IMR-90 (cell line): ENCODE measurements around the gene MPG. TPM values are rescaled to one million over a fixed set of nuclear protein-coding genes. Genes with fewer than 3 reads are reported as not detected.

ENCODE experiments used
- ATAC-seq: fragments of 200-7000 bp; cut with Tn5 transposase; 2 replicates; pipeline ENCODE4 v1.9.1; 2020; ENCODE audit warnings: low read depth, mild to moderate bottlenecking, moderate library complexity
- BruUV-seq: library from RNA; stranded (reverse); fragments of 400-500 nt; replicated peaks from 2 replicates; lab custom pipeline; 2021; lab: Mats Ljungman, UMichigan
- CTCF ChIA-PET: fragments of 300-600 bp; formaldehyde crosslinking; extraction: SDS; loops from one replicate; lab custom pipeline; 2021; ENCODE audit warnings: antibody characterized with exemption; lab: Yijun Ruan, JAX
- POLR2A ChIA-PET: fragments of 300-600 bp; sonication (Branson Sonifier 250); formaldehyde crosslinking; loops from one replicate; lab custom pipeline; 2022; ENCODE audit warnings: antibody characterized with exemption; ENCODE audit not compliant: unreplicated experiment; lab: Charles Lee
- DNase-seq: peaks from one replicate; pipeline ENCODE4 v3.0.0; 2013
- H2AFZ ChIP-seq: replicated peaks from 2 replicates; pipeline ENCODE3; 2013; ENCODE audit warnings: low read length, mild to moderate bottlenecking; ENCODE audit not compliant: poor library complexity
- H2AK5ac ChIP-seq: 2 replicates; pipeline ENCODE4 v1.6.1; 2013; ENCODE audit warnings: low read depth, low read length, inconsistent platforms
- H2AK9ac ChIP-seq: replicated peaks from 2 replicates; pipeline ENCODE3; 2013; ENCODE audit warnings: mild to moderate bottlenecking, low read depth, low read length, moderate library complexity; ENCODE audit not compliant: poor library complexity
- H2BK120ac ChIP-seq: 2 replicates; pipeline ENCODE4 v1.6.1; 2013; ENCODE audit warnings: low read depth, low read length, inconsistent platforms
- H2BK15ac ChIP-seq: 3 replicates; pipeline ENCODE4 v1.6.1; 2013; ENCODE audit warnings: low read depth, low read length, inconsistent platforms
- H2BK20ac ChIP-seq: 2 replicates; pipeline ENCODE4 v1.6.1; 2013; ENCODE audit warnings: low read depth, mild to moderate bottlenecking, inconsistent platforms, low read length, moderate library complexity
- H2BK5ac ChIP-seq: 2 replicates; pipeline ENCODE4 v1.6.1; 2013; ENCODE audit warnings: mild to moderate bottlenecking, low read depth, low read length, inconsistent platforms; ENCODE audit not compliant: poor library complexity, severe bottlenecking
- H3K14ac ChIP-seq: replicated peaks from 2 replicates; pipeline ENCODE4 v1.6.1; 2013; ENCODE audit warnings: low read depth, low read length, inconsistent platforms
- H3K18ac ChIP-seq: 2 replicates; pipeline ENCODE4 v1.6.1; 2013; ENCODE audit warnings: low read depth, low read length, control low read depth
- H3K23ac ChIP-seq: 2 replicates; pipeline ENCODE4 v1.6.1; 2013; ENCODE audit warnings: low read depth, low read length, inconsistent platforms
- H3K27ac ChIP-seq: 2 replicates; pipeline ENCODE4 v1.5.1; 2013; ENCODE audit warnings: mild to moderate bottlenecking, control low read depth, low read length; ENCODE audit not compliant: insufficient read depth
- H3K27me3 ChIP-seq: 2 replicates; pipeline ENCODE4 v1.6.1; 2013; ENCODE audit warnings: low read length; ENCODE audit not compliant: control insufficient read depth, insufficient read depth
- H3K36me3 ChIP-seq: 2 replicates; pipeline ENCODE4 v1.6.1; 2013; ENCODE audit warnings: low read length, mixed read lengths; ENCODE audit not compliant: control insufficient read depth, insufficient read depth
- H3K4ac ChIP-seq: 2 replicates; pipeline ENCODE4 v1.6.1; 2013; ENCODE audit warnings: low read depth, low read length, inconsistent platforms
- H3K4me1 ChIP-seq: 2 replicates; pipeline ENCODE4 v1.6.1; 2013; ENCODE audit warnings: low read length, mixed read lengths; ENCODE audit not compliant: control insufficient read depth, insufficient read depth
- H3K4me2 ChIP-seq: 2 replicates; pipeline ENCODE4 v1.6.1; 2013; ENCODE audit warnings: low read depth, mild to moderate bottlenecking, control low read depth, low read length, moderate library complexity
- H3K4me3 ChIP-seq: 2 replicates; pipeline ENCODE4 v1.5.1; 2013; ENCODE audit warnings: low read depth, mild to moderate bottlenecking, control low read depth, low read length, moderate library complexity; ENCODE audit not compliant: insufficient read depth
- H3K56ac ChIP-seq: 2 replicates; pipeline ENCODE4 v1.6.1; 2013; ENCODE audit warnings: low read length, inconsistent platforms; ENCODE audit not compliant: insufficient read depth; ENCODE audit errors: extremely low read depth
- H3K79me1 ChIP-seq, 2 experiments: 2 replicates each; pipeline ENCODE4 v1.6.1; 2013; ENCODE audit warnings: low read length in 2 of 2, inconsistent platforms in 1 of 2, low read depth in 1 of 2
- H3K9ac ChIP-seq: 2 replicates; pipeline ENCODE4 v1.6.1; 2013; ENCODE audit warnings: low read depth, low read length, control low read depth
- H3K9me1 ChIP-seq: 2 replicates; pipeline ENCODE4 v1.6.1; 2013; ENCODE audit warnings: low read length, inconsistent platforms; ENCODE audit not compliant: insufficient read depth
- H3K9me3 ChIP-seq: 2 replicates; pipeline ENCODE4 v1.6.1; 2013; ENCODE audit warnings: low read length; ENCODE audit not compliant: control insufficient read depth, insufficient read depth
- H4K20me1 ChIP-seq: 2 replicates; pipeline ENCODE4 v1.6.1; 2013; ENCODE audit warnings: low read length, inconsistent platforms; ENCODE audit not compliant: insufficient read depth
- H4K5ac ChIP-seq: 2 replicates; pipeline ENCODE4 v1.6.1; 2013; ENCODE audit warnings: mild to moderate bottlenecking, low read depth, low read length, control low read depth
- H4K8ac ChIP-seq, 2 experiments: 2 replicates each; pipeline ENCODE4 v1.6.1; 2013; ENCODE audit warnings: low read depth in 2 of 2, low read length in 2 of 2, control low read depth in 1 of 2, inconsistent platforms in 1 of 2
- H4K91ac ChIP-seq: 2 replicates; pipeline ENCODE4 v1.6.1; 2013; ENCODE audit warnings: low read depth, low read length, inconsistent platforms; ENCODE audit not compliant: insufficient read depth
- BHLHE40 ChIP-seq: fragments of 150-350 bp; IDR thresholded peaks from 2 replicates; pipeline ENCODE4 v1.6.1; 2016; ENCODE audit warnings: mild to moderate bottlenecking, low read depth, low read length
- CEBPB ChIP-seq: IDR thresholded peaks from 2 replicates; pipeline ENCODE4 v1.6.1; 2012; ENCODE audit warnings: low read depth, low read length, improper control_type of control experiment
- CHD1 ChIP-seq: IDR thresholded peaks from 2 replicates; pipeline ENCODE4 v1.6.1; 2012; ENCODE audit warnings: low read depth, low read length, improper control_type of control experiment
- FOS ChIP-seq: fragments of 150-350 bp; IDR thresholded peaks from 2 replicates; pipeline ENCODE4 v1.6.1; 2016; ENCODE audit warnings: low read depth, low read length
- MAFK ChIP-seq: IDR thresholded peaks from 2 replicates; pipeline ENCODE4 v1.6.1; 2012; ENCODE audit warnings: low read depth, low read length, improper control_type of control experiment
- MXI1 ChIP-seq: IDR thresholded peaks from 2 replicates; pipeline ENCODE4 v1.6.1; 2012; ENCODE audit warnings: low read depth, mild to moderate bottlenecking, low read length, moderate library complexity, borderline replicate concordance
- NFE2L2 ChIP-seq: fragments of 150-350 bp; IDR thresholded peaks from 2 replicates; pipeline ENCODE4 v1.6.1; 2016; ENCODE audit warnings: low read depth, mild to moderate bottlenecking, low read length
- POLR2A ChIP-seq: IDR thresholded peaks from 2 replicates; pipeline ENCODE4 v1.6.1; 2012; ENCODE audit warnings: mild to moderate bottlenecking, low read depth, low read length
- RAD21 ChIP-seq: IDR thresholded peaks from 2 replicates; pipeline ENCODE4 v1.6.1; 2012; ENCODE audit warnings: low read length, improper control_type of control experiment
- RCOR1 ChIP-seq: IDR thresholded peaks from 2 replicates; pipeline ENCODE4 v1.6.1; 2012; ENCODE audit warnings: mild to moderate bottlenecking, low read length, improper control_type of control experiment; ENCODE audit not compliant: insufficient replicate concordance
- SMC3 ChIP-seq: fragments of 150-350 bp; IDR thresholded peaks from 2 replicates; pipeline ENCODE4 v1.6.1; 2016; ENCODE audit warnings: low read depth, mild to moderate bottlenecking, antibody characterized with exemption, low read length, moderate library complexity
- WGBS, 2 experiments: methylation state at CpG; one replicate each; pipeline versions ENCODE4 v1.1.5 to v1.1.7; 2013; ENCODE audit warnings: missing lambda C conversion rate in 2 of 2; ENCODE audit not compliant: insufficient read length in 1 of 2; ENCODE audit errors: extremely low coverage in 2 of 2; 5-methylcytosine and 5-hydroxymethylcytosine counted together
- dilution Hi-C: fragments of 300-500 bp; cut with HindIII; formaldehyde crosslinking; loops from one replicate; pipeline ENCODE4 v1.14.3; 2018; ENCODE audit warnings: low sequenced_read_pairs; ENCODE audit not compliant: unreplicated experiment
- in situ Hi-C: fragments of 300-500 bp; cut with MboI; formaldehyde crosslinking; loops from 3 replicates; pipeline ENCODE4 v1.14.3; 2019; ENCODE audit warnings: low sequenced_read_pairs, inconsistent platforms, mixed read lengths
- intact Hi-C: fragments of 100-400 bp; cut with micrococcal nuclease; formaldehyde crosslinking; loops from 2 replicates; pipeline ENCODE4 v1.10.0; 2022
- polyA plus RNA-seq, 3 experiments: library from polyadenylated mRNA; depleted of rRNA; stranded (reverse); fragments of >200 nt; gene quantifications; 2 replicates each; pipeline ENCODE4 v1.2.3, GENCODE V29; 2012; ENCODE audit warnings: low replicate concordance in 1 of 3
- total RNA-seq: library from RNA; depleted of rRNA; stranded (reverse); fragments of >200 nt; gene quantifications from 2 replicates; pipeline ENCODE4 v1.2.3, GENCODE V29; 2012
- TF ChIP-seq, protein P1 (sequence below): fragments of 150-350 bp; IDR thresholded peaks from 2 replicates; pipeline ENCODE4 v1.6.1; 2017; ENCODE audit warnings: mild to moderate bottlenecking, antibody characterized with exemption, low read length, low read depth
- TF ChIP-seq, protein P2 (sequence below): fragments of 150-350 bp; IDR thresholded peaks from 2 replicates; pipeline ENCODE4 v1.6.1; 2016; ENCODE audit warnings: low read depth, mild to moderate bottlenecking, low read length, moderate library complexity, borderline replicate concordance
- TF ChIP-seq, protein P3 (sequence below): conservative IDR thresholded peaks from 2 replicates; pipeline ENCODE4 v1.5.1; 2012; ENCODE audit warnings: mild to moderate bottlenecking, low read depth, low read length, improper control_type of control experiment

The MPG gene
- total and polyA plus RNA-seq, 2 of the 4 experiments (the other 2 are of a cell fraction), result 66.7 to 135 TPM

DNA sequence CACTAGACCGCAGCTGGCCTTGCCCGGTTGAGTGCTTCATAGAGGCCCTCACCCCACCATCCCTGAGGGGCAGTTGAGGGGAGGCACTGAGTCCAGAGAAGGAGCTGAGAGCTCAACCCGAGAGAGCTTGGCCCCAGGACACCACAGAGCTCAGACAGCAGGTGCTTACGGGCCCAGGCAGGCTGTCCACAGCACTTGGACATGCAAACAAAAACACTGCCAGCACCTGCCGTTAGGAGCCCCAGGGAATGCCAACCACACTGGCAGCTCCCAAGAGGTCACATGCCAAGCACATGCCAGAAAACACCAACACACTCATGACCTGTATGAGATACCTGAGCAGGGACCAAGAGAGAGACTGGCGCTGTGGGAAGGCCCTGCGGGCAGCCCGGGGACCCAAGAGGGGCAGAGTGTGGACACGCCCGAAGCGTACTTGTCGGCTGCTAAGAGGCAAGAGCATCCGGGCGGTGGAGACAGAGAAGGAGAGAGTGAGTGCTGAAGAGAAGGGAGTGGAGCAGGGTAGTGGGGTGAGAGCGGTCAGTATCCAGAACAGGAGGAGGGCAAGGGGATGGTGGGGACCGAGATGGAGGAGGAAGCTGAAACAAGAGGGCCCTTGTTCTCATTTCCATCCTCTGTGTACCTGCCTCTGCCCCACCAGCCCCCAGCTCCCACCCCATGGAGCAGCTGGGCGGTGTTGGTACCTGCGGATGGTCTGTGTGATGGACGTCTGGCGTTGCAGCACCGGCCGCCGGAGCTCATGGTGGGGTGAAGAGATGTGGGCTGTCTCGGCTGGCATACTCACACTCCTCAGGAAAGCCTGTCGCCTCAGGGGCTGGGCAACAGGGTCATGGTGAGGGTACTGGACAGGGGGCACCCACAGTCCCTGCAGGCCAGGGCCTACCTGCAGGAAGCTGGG lies 13.8 kb upstream of the MPG start:
- dilution Hi-C loops (no loop called here), in situ Hi-C loops (no loop called here), intact Hi-C loops (no loop called here)
- H3K27me3 ChIP-seq, result no peaks in the 10 kb centered on the region
- ChIA-PET CTCF (interaction anchor here (2.1 to 2.4 kb wide), 2 partner anchors 20 to 33 kb away, joined by 14 to 24 read pairs; no protein-coding TSS in a partner anchor), POLR2A (no interaction called here)
- H2AK9ac ChIP-seq, result no peak overlapping the region
- H4K20me1 ChIP-seq, result peaks cover 73% of the 10 kb centered on the region
- peaks cover 26 to 71% of the 10 kb centered on the region in 2 experiments for H3K79me1 ChIP-seq
- no peak overlapping the region for H3K9ac ChIP-seq
- H4K5ac ChIP-seq, result no peak overlapping the region
- no peak overlapping the region for H2BK120ac ChIP-seq
- H3K9me3 ChIP-seq, result no peaks in the 10 kb centered on the region
- no peak overlapping the region for H3K27ac ChIP-seq
- 98% methylated on average over 10 of the region's 25 CpGs; no CpG with 5 or more reads in 1 of the 2 experiments for WGBS, 2 experiments
- no peak overlapping the region for H3K18ac ChIP-seq
- no peak overlapping the region for H3K23ac ChIP-seq
- H2BK15ac ChIP-seq, result no peak overlapping the region
- H2AFZ ChIP-seq, result no peak overlapping the region
- peaks cover 56% of the 10 kb centered on the region for H3K36me3 ChIP-seq
- H3K4ac ChIP-seq, result no peak overlapping the region
- no peak for ATAC-seq
- H3K4me1 ChIP-seq, result peaks cover 28% of the 10 kb centered on the region
- no peak overlapping the region for H4K91ac ChIP-seq
- H3K4me2 ChIP-seq, result no peak overlapping the region
- no peak overlapping the region for H4K8ac ChIP-seq
- no peak overlapping the region for H2BK20ac ChIP-seq
- H3K56ac ChIP-seq, result no peak overlapping the region
- H3K14ac ChIP-seq, result no peak overlapping the region
- H2BK5ac ChIP-seq, result no peak overlapping the region
- DNase-seq, result no peak
- no peak overlapping the region for H2AK5ac ChIP-seq
- BruUV-seq, result no TSS peak
- H3K9me1 ChIP-seq, result 0 out of 2 replicates have a peak, but pooled peaks cover 8% of the 10 kb centered on the region
- no peak overlapping the region for H3K4me3 ChIP-seq
- TF ChIP-seq, protein P1, sequence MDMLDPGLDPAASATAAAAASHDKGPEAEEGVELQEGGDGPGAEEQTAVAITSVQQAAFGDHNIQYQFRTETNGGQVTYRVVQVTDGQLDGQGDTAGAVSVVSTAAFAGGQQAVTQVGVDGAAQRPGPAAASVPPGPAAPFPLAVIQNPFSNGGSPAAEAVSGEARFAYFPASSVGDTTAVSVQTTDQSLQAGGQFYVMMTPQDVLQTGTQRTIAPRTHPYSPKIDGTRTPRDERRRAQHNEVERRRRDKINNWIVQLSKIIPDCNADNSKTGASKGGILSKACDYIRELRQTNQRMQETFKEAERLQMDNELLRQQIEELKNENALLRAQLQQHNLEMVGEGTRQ, result no peak
- TF ChIP-seq, protein P2, sequence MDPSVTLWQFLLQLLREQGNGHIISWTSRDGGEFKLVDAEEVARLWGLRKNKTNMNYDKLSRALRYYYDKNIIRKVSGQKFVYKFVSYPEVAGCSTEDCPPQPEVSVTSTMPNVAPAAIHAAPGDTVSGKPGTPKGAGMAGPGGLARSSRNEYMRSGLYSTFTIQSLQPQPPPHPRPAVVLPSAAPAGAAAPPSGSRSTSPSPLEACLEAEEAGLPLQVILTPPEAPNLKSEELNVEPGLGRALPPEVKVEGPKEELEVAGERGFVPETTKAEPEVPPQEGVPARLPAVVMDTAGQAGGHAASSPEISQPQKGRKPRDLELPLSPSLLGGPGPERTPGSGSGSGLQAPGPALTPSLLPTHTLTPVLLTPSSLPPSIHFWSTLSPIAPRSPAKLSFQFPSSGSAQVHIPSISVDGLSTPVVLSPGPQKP, result no peak
- no peak for TF ChIP-seq POLR2A
- no peak for TF ChIP-seq CHD1
- TF ChIP-seq MAFK, result no peak
- no peak for TF ChIP-seq RCOR1
- TF ChIP-seq SMC3, result no peak
- TF ChIP-seq RAD21, result no peak
- TF ChIP-seq BHLHE40, result no peak
- TF ChIP-seq FOS, result no peak
- TF ChIP-seq MXI1, result no peak
- no peak for TF ChIP-seq NFE2L2
- TF ChIP-seq, protein P3, sequence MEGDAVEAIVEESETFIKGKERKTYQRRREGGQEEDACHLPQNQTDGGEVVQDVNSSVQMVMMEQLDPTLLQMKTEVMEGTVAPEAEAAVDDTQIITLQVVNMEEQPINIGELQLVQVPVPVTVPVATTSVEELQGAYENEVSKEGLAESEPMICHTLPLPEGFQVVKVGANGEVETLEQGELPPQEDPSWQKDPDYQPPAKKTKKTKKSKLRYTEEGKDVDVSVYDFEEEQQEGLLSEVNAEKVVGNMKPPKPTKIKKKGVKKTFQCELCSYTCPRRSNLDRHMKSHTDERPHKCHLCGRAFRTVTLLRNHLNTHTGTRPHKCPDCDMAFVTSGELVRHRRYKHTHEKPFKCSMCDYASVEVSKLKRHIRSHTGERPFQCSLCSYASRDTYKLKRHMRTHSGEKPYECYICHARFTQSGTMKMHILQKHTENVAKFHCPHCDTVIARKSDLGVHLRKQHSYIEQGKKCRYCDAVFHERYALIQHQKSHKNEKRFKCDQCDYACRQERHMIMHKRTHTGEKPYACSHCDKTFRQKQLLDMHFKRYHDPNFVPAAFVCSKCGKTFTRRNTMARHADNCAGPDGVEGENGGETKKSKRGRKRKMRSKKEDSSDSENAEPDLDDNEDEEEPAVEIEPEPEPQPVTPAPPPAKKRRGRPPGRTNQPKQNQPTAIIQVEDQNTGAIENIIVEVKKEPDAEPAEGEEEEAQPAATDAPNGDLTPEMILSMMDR, result no peak
- TF ChIP-seq CEBPB, result no peak
